Lower leg skin (tissue), 3 donors: ENCODE measurements around the gene SIRT1.

Source experiments
- POLR2A ChIP-seq, 2 donors: fragments of 450-650 bp; IDR thresholded peaks; one replicate each; pipeline ENCODE4 v1.6.1; 2016 to 2017; ENCODE audit warnings: antibody characterized with exemption in 2 of 2, mild to moderate bottlenecking in 1 of 2, moderate library complexity in 1 of 2
- TF ChIP-seq, protein P1 (sequence below), 3 donors: fragments of 450-650 bp; IDR thresholded peaks; one replicate each; pipeline ENCODE4 v1.5.1; 2016; ENCODE audit warnings: antibody characterized with exemption in 3 of 3, mild to moderate bottlenecking in 3 of 3, moderate library complexity in 2 of 3

DNA sequence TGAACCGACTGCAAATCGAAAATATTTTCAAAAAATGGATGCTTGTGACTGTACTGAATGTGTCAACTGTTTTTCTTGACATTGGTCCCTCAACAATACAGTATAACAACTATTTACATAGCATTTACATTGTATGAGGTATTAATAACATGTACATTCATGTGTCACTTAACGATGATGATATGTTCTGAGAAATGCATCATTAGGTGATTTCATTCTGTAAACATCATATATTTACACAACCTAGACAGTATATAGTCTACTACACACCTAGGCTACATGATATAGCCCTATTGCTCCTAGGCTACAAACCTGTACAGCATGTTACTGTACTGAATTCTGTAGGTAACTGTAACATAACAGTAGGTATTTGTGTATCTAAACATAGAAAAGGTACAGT, 39.7 kb downstream of the SIRT1 start:
- TF ChIP-seq, protein P1, sequence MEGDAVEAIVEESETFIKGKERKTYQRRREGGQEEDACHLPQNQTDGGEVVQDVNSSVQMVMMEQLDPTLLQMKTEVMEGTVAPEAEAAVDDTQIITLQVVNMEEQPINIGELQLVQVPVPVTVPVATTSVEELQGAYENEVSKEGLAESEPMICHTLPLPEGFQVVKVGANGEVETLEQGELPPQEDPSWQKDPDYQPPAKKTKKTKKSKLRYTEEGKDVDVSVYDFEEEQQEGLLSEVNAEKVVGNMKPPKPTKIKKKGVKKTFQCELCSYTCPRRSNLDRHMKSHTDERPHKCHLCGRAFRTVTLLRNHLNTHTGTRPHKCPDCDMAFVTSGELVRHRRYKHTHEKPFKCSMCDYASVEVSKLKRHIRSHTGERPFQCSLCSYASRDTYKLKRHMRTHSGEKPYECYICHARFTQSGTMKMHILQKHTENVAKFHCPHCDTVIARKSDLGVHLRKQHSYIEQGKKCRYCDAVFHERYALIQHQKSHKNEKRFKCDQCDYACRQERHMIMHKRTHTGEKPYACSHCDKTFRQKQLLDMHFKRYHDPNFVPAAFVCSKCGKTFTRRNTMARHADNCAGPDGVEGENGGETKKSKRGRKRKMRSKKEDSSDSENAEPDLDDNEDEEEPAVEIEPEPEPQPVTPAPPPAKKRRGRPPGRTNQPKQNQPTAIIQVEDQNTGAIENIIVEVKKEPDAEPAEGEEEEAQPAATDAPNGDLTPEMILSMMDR (IDR thresholded peaks at IDR 0.05) = no peak
- no peak for TF ChIP-seq POLR2A (IDR thresholded peaks at IDR 0.05)
